Spleen (tissue), 7 donors: ENCODE data around the gene COL23A1.

Experiments used
- CTCF ChIP-seq, 11 experiments: fragments of 200-600 bp in 7 of 11; fragments of 450-650 bp in 4 of 11; sonication (generic) in 4 of 11; IDR thresholded peaks in 8 of 11; conservative IDR thresholded peaks in 3 of 11; 1 replicate in 7 of 11; 2 replicates in 4 of 11; pipeline versions ENCODE4 v1.4.0 to v1.8.0; 2016 to 2021; ENCODE audit warnings: antibody characterized with exemption in 11 of 11, inconsistent platforms in 4 of 11, mild to moderate bottlenecking in 1 of 11
- POLR2A ChIP-seq, 3 donors: fragments of 450-650 bp; IDR thresholded peaks; one replicate each; pipeline ENCODE4 v1.5.1; 2017; ENCODE audit warnings: antibody characterized with exemption in 3 of 3, mild to moderate bottlenecking in 1 of 3
- POLR2AphosphoS5 ChIP-seq, 3 donors: sonication (generic); formaldehyde crosslinking; IDR thresholded peaks; one replicate each; pipeline ENCODE4 v1.5.1; 2017; ENCODE audit warnings: antibody characterized with exemption in 3 of 3
- donor health status: DM: no; HTN: no; CAD: no; lungs with moderate emphysema.
- donor health status: DM: no; HTN: no; CAD: no.
- donor health status: DM: no; HTN: no; CAD: no.

- TF ChIP-seq POLR2A (IDR thresholded peaks at IDR 0.05) = no peak
- no peak for TF ChIP-seq CTCF (IDR thresholded peaks at IDR 0.05 in 8 of 11, conservative IDR thresholded peaks at IDR 0.05 in 3 of 11)
- TF ChIP-seq POLR2AphosphoS5 (IDR thresholded peaks at IDR 0.05) = no peak
Observed at GRCh38 chr5:178605788-178606187, 15.6 kb upstream of the COL23A1 start.
